ENCODE data around the gene TARBP1. TPM values are rescaled to one million over a fixed set of nuclear protein-coding genes. Genes with fewer than 3 reads are reported as not detected.

TARBP1 gene
- 22.2 and 38.1 TPM in 2 replicates for total RNA-seq (ENCODE audit: low replicate concordance)
- long read RNA-seq, partial matches to known transcripts, result 1 of 2 reads
- long read RNA-seq, other reads (novel, unspliced or antisense), result 1 of 2 reads

GRCh38 chr1:234478481-234479309 is at the start of gene TARBP1:
TARBP1 (minus strand) TSS chr1:234479179; CDS start chr1:234479103, 76 bp downstream.
- H3K9me3 Mint-ChIP-seq, result no peaks in the 10 kb centered on the region
- peak within 1 kb of the TSS; percentile 83 for H3K27ac Mint-ChIP-seq
- TF ChIP-seq CTCF (conservative IDR thresholded peaks at IDR 0.05), result peak; percentile 33
- peaks cover 25% of the 10 kb centered on the region for H3K4me1 Mint-ChIP-seq (ENCODE audit: unreplicated experiment)
- H3K27me3 Mint-ChIP-seq, result peaks cover 19% of the 10 kb centered on the region
- H3K4me3 Mint-ChIP-seq, result peak within 1 kb of the TSS; percentile 90
- peaks cover 4% of the 10 kb centered on the region for H3K36me3 Mint-ChIP-seq
- DNase-seq (ENCODE audit: extremely low spot score, unreplicated experiment), result peak; percentile 83

GRCh38 chr1:234528074-234528865 is 49.3 kb upstream of the TARBP1 start:
- H3K27ac Mint-ChIP-seq, result no peak overlapping the region
- H3K4me3 Mint-ChIP-seq, result peak overlapping the region; percentile 47

GRCh38 chr1:234527346-234527745 is 48.4 kb upstream of the TARBP1 start:
- no peak overlapping the region for H3K27ac Mint-ChIP-seq
- DNase-seq (ENCODE audit: extremely low spot score, unreplicated experiment), result no peak
- H3K27me3 Mint-ChIP-seq, result no peaks in the 10 kb centered on the region
- H3K4me1 Mint-ChIP-seq (ENCODE audit: unreplicated experiment), result peaks cover 60% of the 10 kb centered on the region
- H3K4me3 Mint-ChIP-seq, result no peak overlapping the region
- no peak for TF ChIP-seq CTCF (conservative IDR thresholded peaks at IDR 0.05)
- H3K36me3 Mint-ChIP-seq, result no peaks in the 10 kb centered on the region
- peaks cover 4% of the 10 kb centered on the region for H3K9me3 Mint-ChIP-seq

More at GRCh38 chr1:234528074-234528865, 49.3 kb upstream of the TARBP1 start:
- DNase-seq (ENCODE audit: extremely low spot score, unreplicated experiment), result no peak
- Mint-ChIP-seq H3K36me3 (no peaks in the 10 kb centered on the region), H3K27me3 (no peaks in the 10 kb centered on the region), H3K9me3 (peaks cover 4% of the 10 kb centered on the region), H3K4me1 (ENCODE audit: unreplicated experiment) (peaks cover 68% of the 10 kb centered on the region)
- TF ChIP-seq CTCF (conservative IDR thresholded peaks at IDR 0.05), result no peak

- H3K27me3 Mint-ChIP-seq, result no peaks in the 10 kb centered on the region
- no peak overlapping the region for H3K4me3 Mint-ChIP-seq
- H3K27ac Mint-ChIP-seq, result no peak overlapping the region
- no peak for DNase-seq (ENCODE audit: extremely low spot score, unreplicated experiment)
- no peaks in the 10 kb centered on the region for H3K36me3 Mint-ChIP-seq
- H3K4me1 Mint-ChIP-seq (ENCODE audit: unreplicated experiment), result peaks cover 55% of the 10 kb centered on the region
- peaks cover 4% of the 10 kb centered on the region for H3K9me3 Mint-ChIP-seq
- no peak for TF ChIP-seq CTCF (conservative IDR thresholded peaks at IDR 0.05)
These were observed 47.9 kb upstream of the TARBP1 start for GRCh38 chr1:234526922-234527321.

- peak overlapping the region; percentile 50 for H3K27ac Mint-ChIP-seq
- no peaks in the 10 kb centered on the region for H3K36me3 Mint-ChIP-seq
- H3K4me3 Mint-ChIP-seq, result no peak overlapping the region
- DNase-seq (ENCODE audit: extremely low spot score, unreplicated experiment), result no peak
- peaks cover 49% of the 10 kb centered on the region for H3K4me1 Mint-ChIP-seq (ENCODE audit: unreplicated experiment)
- TF ChIP-seq CTCF (conservative IDR thresholded peaks at IDR 0.05), result no peak
- H3K27me3 Mint-ChIP-seq, result no peaks in the 10 kb centered on the region
- H3K9me3 Mint-ChIP-seq, result peaks cover 4% of the 10 kb centered on the region
These were observed 46.3 kb upstream of the TARBP1 start for GRCh38 chr1:234525099-234525799.
